NCI-H1417 treated with DMSO at 0.1 percent for 48 hours (cell line): Measurements from ENCODE around the gene CNTFR.
"Not testable (repeated sequence)": the region's sequence is repeated elsewhere in the genome, so short reads cannot be mapped to it uniquely, and the experiment has no call there.

Experiments used
- DNase-seq: peaks from one replicate; lab custom pipeline; 2025; lab: John Stamatoyannopoulos, UW

The CNTFR gene, protein sequence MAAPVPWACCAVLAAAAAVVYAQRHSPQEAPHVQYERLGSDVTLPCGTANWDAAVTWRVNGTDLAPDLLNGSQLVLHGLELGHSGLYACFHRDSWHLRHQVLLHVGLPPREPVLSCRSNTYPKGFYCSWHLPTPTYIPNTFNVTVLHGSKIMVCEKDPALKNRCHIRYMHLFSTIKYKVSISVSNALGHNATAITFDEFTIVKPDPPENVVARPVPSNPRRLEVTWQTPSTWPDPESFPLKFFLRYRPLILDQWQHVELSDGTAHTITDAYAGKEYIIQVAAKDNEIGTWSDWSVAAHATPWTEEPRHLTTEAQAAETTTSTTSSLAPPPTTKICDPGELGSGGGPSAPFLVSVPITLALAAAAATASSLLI

GRCh38 chr9:34589636-34590380 is at the start of gene CNTFR:
Gene CNTFR (minus strand): TSS chr9:34589724. CDS start chr9:34568981, 20,743 bp downstream.
- DNase-seq, result no peak

GRCh38 chr9:34639322-34639721 is 49.8 kb upstream of the CNTFR start:
- not testable (repeated sequence) for DNase-seq

- no peak for DNase-seq
Observed at GRCh38 chr9:34638138-34638445, 48.6 kb upstream of the CNTFR start.

- DNase-seq, result peak; percentile 55
Observed at GRCh38 chr9:34637356-34638137, 48.0 kb upstream of the CNTFR start, which contains the start of gene SIGMAR1. Gene SIGMAR1 (minus strand): TSS chr9:34637787. CDS start chr9:34637697, 90 bp downstream.

- DNase-seq, result no peak
Observed at GRCh38 chr9:34636791-34637355, 47.3 kb upstream of the CNTFR start.

DNA sequence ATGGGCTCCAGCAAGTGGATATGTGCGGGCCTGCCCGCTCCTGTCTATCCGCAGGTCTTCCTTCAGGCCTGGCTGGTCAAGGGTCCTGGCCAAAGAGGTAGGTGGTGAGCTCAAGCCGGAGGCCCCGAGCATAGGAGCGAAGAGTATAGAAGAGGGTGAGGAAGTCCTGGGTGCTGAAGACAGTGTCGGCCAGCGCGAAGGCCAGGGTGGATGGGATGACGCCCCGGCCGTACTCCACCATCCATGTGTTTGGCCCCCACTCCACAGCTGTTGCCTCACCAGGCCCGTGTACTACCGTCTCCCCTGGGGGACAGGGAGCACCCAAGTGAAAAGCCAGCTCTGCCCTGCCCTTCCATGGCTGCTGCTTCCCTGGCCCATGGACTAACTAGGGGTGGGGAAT is 46.0 kb upstream of the CNTFR start:
- DNase-seq, result no peak

GRCh38 chr9:34634551-34635248 is 45.2 kb upstream of the CNTFR start:
- DNase-seq, result no peak

GRCh38 chr9:34633851-34634550 is 44.5 kb upstream of the CNTFR start:
- no peak for DNase-seq

GRCh38 chr9:34633166-34633565 is 43.6 kb upstream of the CNTFR start:
- DNase-seq, result no peak

DNA sequence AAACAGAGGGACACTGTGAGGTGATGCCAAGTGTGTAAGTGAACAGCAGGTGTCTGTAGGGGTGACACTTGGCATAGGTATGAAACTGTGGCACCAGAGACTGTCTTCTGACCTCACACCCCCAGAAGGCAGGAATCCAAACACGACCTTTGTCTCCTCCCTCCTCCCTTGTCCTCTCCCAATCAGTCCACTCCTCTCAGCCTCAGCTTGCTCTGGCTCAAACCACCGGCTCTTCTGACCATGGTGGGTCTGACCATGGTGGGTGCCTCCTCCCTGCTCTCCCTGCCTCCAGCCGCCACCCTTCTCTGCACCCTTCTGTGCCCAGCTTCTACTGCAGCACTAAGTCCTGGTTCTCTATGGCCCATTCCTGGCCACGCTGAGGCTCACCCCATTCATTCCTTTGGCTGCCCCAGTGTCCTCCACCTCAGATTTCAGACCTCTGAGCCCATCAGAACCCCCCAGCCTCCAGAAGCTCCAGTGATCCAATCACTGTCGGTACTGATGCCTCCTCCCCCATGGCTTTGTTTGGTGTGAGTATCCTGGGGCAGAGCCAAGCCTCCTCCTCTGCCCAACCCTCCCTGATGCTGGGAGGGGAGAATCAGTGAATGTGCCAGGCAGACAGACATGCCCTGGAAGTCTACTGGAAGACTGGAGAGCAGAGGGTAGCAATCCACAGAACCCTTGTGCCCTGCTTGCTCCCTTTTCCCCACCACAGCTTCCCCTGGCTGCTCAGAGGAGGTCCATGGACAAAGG is 41.1 kb upstream of the CNTFR start:
- DNase-seq, result no peak

DNA sequence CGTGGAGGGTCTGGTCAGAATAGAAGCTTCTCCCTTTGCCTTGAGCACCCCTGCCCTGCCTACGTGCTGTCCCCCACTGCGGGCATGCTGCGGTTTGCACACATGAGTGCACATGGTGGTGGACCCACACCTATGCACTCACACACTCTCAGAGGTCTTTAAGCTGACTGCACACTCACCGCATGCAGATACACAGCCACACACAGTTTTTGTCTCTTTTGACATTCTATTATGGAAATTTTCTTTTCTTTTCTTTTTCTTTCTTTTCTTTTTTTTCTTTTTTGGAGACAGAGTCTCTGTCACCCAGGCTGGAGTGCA is 39.9 kb upstream of the CNTFR start:
- no peak for DNase-seq

DNA sequence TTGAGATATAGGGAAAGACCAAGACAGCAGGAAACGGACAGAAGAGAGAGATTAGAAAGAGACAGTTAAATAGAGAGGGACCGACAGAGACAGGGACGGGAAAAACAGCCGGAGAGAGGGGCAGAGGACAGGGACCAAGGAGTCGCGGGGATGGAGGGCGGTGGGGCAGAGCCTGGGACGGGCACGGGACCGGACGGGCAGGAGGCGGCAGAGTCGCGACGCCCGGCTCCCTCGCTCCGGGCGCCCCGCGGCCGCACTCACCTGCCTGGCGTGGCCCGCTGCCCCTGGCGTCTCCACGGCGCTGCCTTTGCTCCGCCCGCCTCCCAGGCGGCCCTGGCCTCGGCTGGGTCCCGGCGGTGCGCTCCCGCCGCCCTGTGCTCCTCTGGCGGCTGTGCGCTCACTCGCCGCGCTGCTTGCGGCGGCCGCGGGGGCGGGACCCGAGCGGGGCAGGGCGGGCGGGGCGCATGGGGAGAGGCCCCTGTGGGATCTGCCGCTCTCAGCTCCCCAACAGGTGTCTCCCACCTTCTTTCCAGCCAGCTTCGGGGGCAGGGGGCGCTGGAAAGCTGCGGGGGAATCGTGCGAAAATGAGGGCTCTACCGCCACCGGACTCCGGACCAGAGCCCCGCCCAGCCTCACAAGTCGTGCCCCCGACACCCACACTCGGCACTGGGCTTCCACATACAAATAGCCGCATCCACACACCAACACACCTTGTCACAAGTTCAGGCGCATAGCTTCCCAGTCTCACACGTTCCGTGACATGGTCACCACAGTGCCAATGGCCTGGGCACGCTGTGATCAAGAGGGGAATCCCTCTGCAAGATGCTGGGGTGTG is 39.3 kb upstream of the CNTFR start, which contains the start of gene ARID3C:
ARID3C (minus strand) TSS at position 411 of the 835 bp plus-strand sequence. CDS start 1,052 bp downstream, outside the sequence.
- DNase-seq, result no peak

DNA sequence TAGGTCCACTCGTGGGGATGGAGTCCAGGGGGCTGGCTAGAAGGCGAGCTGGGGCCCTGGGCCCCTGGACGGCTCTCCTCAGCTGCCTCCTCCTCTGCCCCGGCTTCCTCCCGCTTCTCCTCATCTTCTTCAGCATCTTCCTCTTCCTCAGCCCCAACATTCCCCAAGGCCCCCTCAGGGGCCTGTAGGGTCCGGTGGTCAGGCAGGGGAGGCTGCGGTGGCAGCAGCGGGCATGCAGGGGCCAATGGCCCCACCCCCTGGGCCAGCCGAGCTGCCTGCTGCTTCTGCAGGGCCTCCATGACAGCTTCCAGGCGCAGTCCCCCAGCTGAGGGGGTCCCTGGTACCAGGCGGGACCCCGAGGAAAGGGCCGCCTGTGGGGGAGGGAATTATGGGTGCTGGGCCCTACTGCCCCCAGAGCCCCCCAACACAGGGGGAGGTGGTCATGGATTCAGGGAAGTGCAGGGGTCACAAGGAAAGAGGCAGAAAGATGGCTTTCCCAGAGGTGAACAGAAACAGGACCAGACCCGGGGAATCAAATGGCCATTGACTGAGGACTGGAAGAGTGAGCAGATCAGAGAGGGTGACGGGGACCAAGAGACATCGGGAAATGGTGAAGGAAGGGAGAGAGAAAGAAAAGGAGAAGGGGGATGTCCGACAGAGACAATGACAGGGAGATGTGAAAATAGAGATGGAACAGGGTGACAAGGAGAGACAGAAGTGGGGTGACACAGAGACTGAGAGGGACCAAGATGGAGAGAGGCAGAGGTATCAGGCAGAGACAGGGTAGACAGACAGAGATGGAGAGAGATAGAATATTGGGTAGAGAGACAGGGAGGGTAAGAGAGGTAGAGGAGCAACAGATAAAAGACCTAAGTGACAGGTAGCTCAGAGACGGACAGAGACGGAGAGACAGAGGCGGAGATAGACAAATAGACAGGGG is 38.5 kb upstream of the CNTFR start:
- no peak for DNase-seq

DNA sequence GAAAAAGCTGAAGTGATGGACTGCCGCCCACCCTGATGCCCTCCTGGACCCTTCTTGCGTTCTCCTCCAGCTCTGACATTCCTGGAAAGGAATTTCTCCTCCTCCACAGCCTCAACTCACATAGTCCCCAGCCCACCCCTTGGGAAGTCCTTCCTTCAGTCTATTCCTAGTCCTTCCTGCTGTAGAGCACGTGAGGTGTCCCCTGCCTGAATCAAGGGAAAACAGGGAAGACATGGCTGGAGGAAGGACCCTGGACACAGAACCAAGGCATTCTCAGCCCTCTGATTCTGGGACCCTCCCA is 35.6 kb upstream of the CNTFR start:
- DNase-seq, result no peak

DNA sequence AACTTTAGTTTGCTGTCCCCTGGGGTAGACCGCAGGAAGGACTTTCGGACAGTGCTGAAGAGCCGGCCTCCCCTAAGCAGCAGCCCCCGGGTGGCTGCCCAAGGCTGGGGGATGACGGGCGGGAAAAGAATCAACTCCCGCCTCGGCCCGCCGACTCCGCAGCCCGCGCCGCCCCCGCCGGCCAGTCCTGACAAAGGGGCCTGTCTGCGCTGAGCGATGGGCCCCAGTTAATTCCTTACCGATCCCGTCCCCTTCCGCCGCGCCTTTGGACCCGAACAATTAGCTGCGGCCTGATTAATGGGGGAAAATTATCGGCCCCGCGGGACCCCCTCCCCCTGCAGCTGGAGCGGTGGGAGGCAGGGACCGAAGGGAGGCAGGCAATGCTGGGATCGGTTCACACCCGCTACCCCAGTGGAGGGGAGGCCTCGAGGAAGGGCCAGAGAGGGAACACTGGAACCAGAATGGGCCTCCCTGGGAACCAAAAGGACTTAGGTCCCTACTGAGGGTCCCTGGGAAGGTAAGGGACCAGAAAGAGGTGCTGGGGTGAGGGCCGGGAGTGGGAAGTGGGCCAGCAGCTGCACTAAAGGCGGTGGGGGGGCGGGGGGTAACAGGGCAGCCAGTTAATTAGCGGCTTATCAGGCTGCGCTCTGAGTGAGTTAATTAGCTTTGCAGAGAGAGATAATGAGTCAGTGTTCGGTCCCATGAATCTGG is 35.1 kb upstream of the CNTFR start:
- DNase-seq, result no peak

GRCh38 chr9:34623374-34624235 is 34.1 kb upstream of the CNTFR start:
- DNase-seq, result no peak
